ENCODE data around the gene DIS3L2. TPM values are rescaled to one million over a fixed set of nuclear protein-coding genes. Genes with fewer than 3 reads are reported as not detected.

The DIS3L2 gene
- total and polyA plus RNA-seq, 4 donors = 10.6 to 40.0 (median 21.8) TPM

GRCh38 chr2:232085826-232086425 is 124.4 kb downstream of the DIS3L2 start:
- Histone ChIP-seq H3K27me3 (ENCODE audit: control insufficient read depth in 1 of 2, insufficient read depth in 2 of 2, low read length in 1 of 2) (no peaks in the 10 kb centered on the region), H3K27ac (ENCODE audit: low read depth in 1 of 2, low read length in 2 of 2) (no peak overlapping the region), H3K4me3 (ENCODE audit: low read length in 2 of 2) (no peak overlapping the region), H3K9me3 (ENCODE audit: control insufficient read depth, low read length) (no peaks in the 10 kb centered on the region), H3K36me3 (ENCODE audit: control insufficient read depth in 1 of 2, insufficient read depth in 2 of 2, low read length in 1 of 2) (peaks cover 0 to 4% of the 10 kb centered on the region in 2 donors), H3K4me1 (ENCODE audit: control insufficient read depth in 1 of 2, insufficient read depth in 2 of 2, low read length in 2 of 2) (no peaks in the 10 kb centered on the region)
- intact Hi-C loops (cut with DNase I) = no loop called here
- no peak for ATAC-seq (ENCODE audit: low FRiP score)
- 93 to 95% methylated on average over 16 of the region's 16 CpGs for WGBS, 2 donors
- DNase-seq = no peak

GRCh38 chr2:232088771-232089170 is 127.3 kb downstream of the DIS3L2 start:
- ATAC-seq (ENCODE audit: low FRiP score) (no peak), DNase-seq (no peak)
- Histone ChIP-seq H3K36me3 (ENCODE audit: control insufficient read depth in 1 of 2, insufficient read depth in 2 of 2, low read length in 1 of 2) (peaks cover 0 to 4% of the 10 kb centered on the region in 2 donors), H3K9me3 (ENCODE audit: control insufficient read depth, low read length) (no peaks in the 10 kb centered on the region), H3K4me3 (ENCODE audit: low read length in 2 of 2) (no peak overlapping the region), H3K27ac (ENCODE audit: low read depth in 1 of 2, low read length in 2 of 2) (no peak overlapping the region), H3K27me3 (ENCODE audit: control insufficient read depth in 1 of 2, insufficient read depth in 2 of 2, low read length in 1 of 2) (no peaks in the 10 kb centered on the region), H3K4me1 (ENCODE audit: control insufficient read depth in 1 of 2, insufficient read depth in 2 of 2, low read length in 2 of 2) (no peaks in the 10 kb centered on the region)
- intact Hi-C loops (cut with DNase I) = no loop called here
- 93 to 95% methylated on average over 5 of the region's 5 CpGs for WGBS, 2 donors

GRCh38 chr2:232094201-232094600 is 132.7 kb downstream of the DIS3L2 start:
- H3K27ac ChIP-seq (ENCODE audit: low read depth in 1 of 2, low read length in 2 of 2) = no peak overlapping the region
- H3K36me3 ChIP-seq (ENCODE audit: control insufficient read depth in 1 of 2, insufficient read depth in 2 of 2, low read length in 1 of 2) = peaks cover 0 to 2% of the 10 kb centered on the region in 2 donors
- ATAC-seq (ENCODE audit: low FRiP score) (no peak), DNase-seq (no peak)
- H3K4me1 ChIP-seq (ENCODE audit: control insufficient read depth in 1 of 2, insufficient read depth in 2 of 2, low read length in 2 of 2) = no peaks in the 10 kb centered on the region
- no peaks in the 10 kb centered on the region for H3K27me3 ChIP-seq (ENCODE audit: control insufficient read depth in 1 of 2, insufficient read depth in 2 of 2, low read length in 1 of 2)
- intact Hi-C loops (cut with DNase I) = no loop called here
- 91 to 95% methylated on average over 3 of the region's 3 CpGs for WGBS, 2 donors
- peaks cover 2% of the 10 kb centered on the region for H3K9me3 ChIP-seq (ENCODE audit: control insufficient read depth, low read length)
- no peak overlapping the region for H3K4me3 ChIP-seq (ENCODE audit: low read length in 2 of 2)

- intact Hi-C loops (cut with DNase I) = no loop called here
- H3K27me3 ChIP-seq (ENCODE audit: control insufficient read depth in 1 of 2, insufficient read depth in 2 of 2, low read length in 1 of 2) = no peaks in the 10 kb centered on the region
- DNase-seq = no peak
- H3K4me1 ChIP-seq (ENCODE audit: control insufficient read depth in 1 of 2, insufficient read depth in 2 of 2, low read length in 2 of 2) = no peaks in the 10 kb centered on the region
- H3K27ac ChIP-seq (ENCODE audit: low read depth in 1 of 2, low read length in 2 of 2) = no peak overlapping the region
- peaks cover 0 to 2% of the 10 kb centered on the region in 2 donors for H3K36me3 ChIP-seq (ENCODE audit: control insufficient read depth in 1 of 2, insufficient read depth in 2 of 2, low read length in 1 of 2)
- H3K4me3 ChIP-seq (ENCODE audit: low read length in 2 of 2) = no peak overlapping the region
- no peak for ATAC-seq (ENCODE audit: low FRiP score)
- H3K9me3 ChIP-seq (ENCODE audit: control insufficient read depth, low read length) = peaks cover 2% of the 10 kb centered on the region
Measured at GRCh38 chr2:232094883-232095282, 133.4 kb downstream of the DIS3L2 start.

GRCh38 chr2:232097260-232097659 is 135.7 kb downstream of the DIS3L2 start:
- H3K27me3 ChIP-seq (ENCODE audit: control insufficient read depth in 1 of 2, insufficient read depth in 2 of 2, low read length in 1 of 2) = no peaks in the 10 kb centered on the region
- H3K4me1 ChIP-seq (ENCODE audit: control insufficient read depth in 1 of 2, insufficient read depth in 2 of 2, low read length in 2 of 2) = no peaks in the 10 kb centered on the region
- no peak overlapping the region for H3K27ac ChIP-seq (ENCODE audit: low read depth in 1 of 2, low read length in 2 of 2)
- peaks cover 2% of the 10 kb centered on the region for H3K9me3 ChIP-seq (ENCODE audit: control insufficient read depth, low read length)
- H3K4me3 ChIP-seq (ENCODE audit: low read length in 2 of 2) = no peak overlapping the region
- WGBS, 2 donors = 97 to 100% methylated on average over 1 of the region's 1 CpG
- ATAC-seq (ENCODE audit: low FRiP score) = no peak
- intact Hi-C loops (cut with DNase I) = no loop called here
- peaks cover 0 to 2% of the 10 kb centered on the region in 2 donors for H3K36me3 ChIP-seq (ENCODE audit: control insufficient read depth in 1 of 2, insufficient read depth in 2 of 2, low read length in 1 of 2)
- DNase-seq = no peak

GRCh38 chr2:232097758-232098157 is 136.2 kb downstream of the DIS3L2 start:
- Histone ChIP-seq H3K27ac (ENCODE audit: low read depth in 1 of 2, low read length in 2 of 2) (no peak overlapping the region), H3K27me3 (ENCODE audit: control insufficient read depth in 1 of 2, insufficient read depth in 2 of 2, low read length in 1 of 2) (no peaks in the 10 kb centered on the region), H3K36me3 (ENCODE audit: control insufficient read depth in 1 of 2, insufficient read depth in 2 of 2, low read length in 1 of 2) (peaks cover 0 to 2% of the 10 kb centered on the region in 2 donors), H3K9me3 (ENCODE audit: control insufficient read depth, low read length) (peaks cover 2% of the 10 kb centered on the region), H3K4me3 (ENCODE audit: low read length in 2 of 2) (no peak overlapping the region), H3K4me1 (ENCODE audit: control insufficient read depth in 1 of 2, insufficient read depth in 2 of 2, low read length in 2 of 2) (no peaks in the 10 kb centered on the region)
- no peak for ATAC-seq (ENCODE audit: low FRiP score)
- 97 to 98% methylated on average over 6 of the region's 6 CpGs for WGBS, 2 donors
- intact Hi-C loops (cut with DNase I) = no loop called here
- DNase-seq = no peak

GRCh38 chr2:232102380-232102779 is 140.9 kb downstream of the DIS3L2 start:
- Histone ChIP-seq H3K4me3 (ENCODE audit: low read length in 2 of 2) (no peak overlapping the region), H3K27ac (ENCODE audit: low read depth in 1 of 2, low read length in 2 of 2) (no peak overlapping the region), H3K9me3 (ENCODE audit: control insufficient read depth, low read length) (no peaks in the 10 kb centered on the region), H3K4me1 (ENCODE audit: control insufficient read depth in 1 of 2, insufficient read depth in 2 of 2, low read length in 2 of 2) (no peaks in the 10 kb centered on the region), H3K27me3 (ENCODE audit: control insufficient read depth in 1 of 2, insufficient read depth in 2 of 2, low read length in 1 of 2) (no peaks in the 10 kb centered on the region), H3K36me3 (ENCODE audit: control insufficient read depth in 1 of 2, insufficient read depth in 2 of 2, low read length in 1 of 2) (no peaks in the 10 kb centered on the region)
- DNase-seq (no peak), ATAC-seq (ENCODE audit: low FRiP score) (no peak)
- WGBS, 2 donors = 87% methylated on average over 4 of the region's 4 CpGs
- intact Hi-C loops (cut with DNase I) = no loop called here

- Histone ChIP-seq H3K4me3 (ENCODE audit: low read length in 2 of 2) (no peak overlapping the region), H3K9me3 (ENCODE audit: control insufficient read depth, low read length) (no peaks in the 10 kb centered on the region), H3K27me3 (ENCODE audit: control insufficient read depth in 1 of 2, insufficient read depth in 2 of 2, low read length in 1 of 2) (no peaks in the 10 kb centered on the region), H3K27ac (ENCODE audit: low read depth in 1 of 2, low read length in 2 of 2) (no peak overlapping the region), H3K4me1 (ENCODE audit: control insufficient read depth in 1 of 2, insufficient read depth in 2 of 2, low read length in 2 of 2) (no peaks in the 10 kb centered on the region), H3K36me3 (ENCODE audit: control insufficient read depth in 1 of 2, insufficient read depth in 2 of 2, low read length in 1 of 2) (no peaks in the 10 kb centered on the region)
- WGBS, 2 donors = 96 to 99% methylated on average over 2 of the region's 2 CpGs
- DNase-seq = no peak
- intact Hi-C loops (cut with DNase I) = no loop called here
- no peak for ATAC-seq (ENCODE audit: low FRiP score)
Measured at GRCh38 chr2:232103140-232103737, 141.7 kb downstream of the DIS3L2 start.

- intact Hi-C loops (cut with DNase I) = no loop called here
- ATAC-seq (ENCODE audit: low FRiP score) (no peak), DNase-seq (no peak)
- Histone ChIP-seq H3K27me3 (ENCODE audit: control insufficient read depth in 1 of 2, insufficient read depth in 2 of 2, low read length in 1 of 2) (no peaks in the 10 kb centered on the region), H3K36me3 (ENCODE audit: control insufficient read depth in 1 of 2, insufficient read depth in 2 of 2, low read length in 1 of 2) (no peaks in the 10 kb centered on the region), H3K27ac (ENCODE audit: low read depth in 1 of 2, low read length in 2 of 2) (no peak overlapping the region), H3K4me1 (ENCODE audit: control insufficient read depth in 1 of 2, insufficient read depth in 2 of 2, low read length in 2 of 2) (no peaks in the 10 kb centered on the region), H3K4me3 (ENCODE audit: low read length in 2 of 2) (no peak overlapping the region), H3K9me3 (ENCODE audit: control insufficient read depth, low read length) (no peaks in the 10 kb centered on the region)
- WGBS, 2 donors = 92 to 98% methylated on average over 2 of the region's 2 CpGs
Measured at GRCh38 chr2:232104076-232104646, 142.6 kb downstream of the DIS3L2 start.

Measured in aorta (tissue), 5 donors.